Endothelial cell (in vitro differentiated cells): ENCODE measurements around the gene LILRA1. TPM values are rescaled to one million over a fixed set of nuclear protein-coding genes. Genes with fewer than 3 reads are reported as not detected.
"Not testable (repeated sequence)": the region's sequence is repeated elsewhere in the genome, so short reads cannot be mapped to it uniquely, and the experiment has no call there.

Experiments
- DNase-seq: peaks from one replicate; pipeline ENCODE4 v3.0.0; 2021; ENCODE audit warnings: low spot score
- H3K27ac Mint-ChIP-seq: one replicate; pipeline ENCODE4 v1.8.0; 2021; ENCODE audit warnings: mixed read lengths, inconsistent platforms; ENCODE audit not compliant: unreplicated experiment
- H3K27me3 Mint-ChIP-seq: one replicate; pipeline ENCODE4 v1.8.0; 2021; ENCODE audit warnings: mild to moderate bottlenecking, moderate library complexity, mixed read lengths, inconsistent platforms; ENCODE audit not compliant: unreplicated experiment
- H3K36me3 Mint-ChIP-seq: one replicate; pipeline ENCODE4 v1.8.0; 2021; ENCODE audit warnings: mild to moderate bottlenecking, low read depth, mixed read lengths, inconsistent platforms; ENCODE audit not compliant: unreplicated experiment
- H3K4me1 Mint-ChIP-seq: one replicate; pipeline ENCODE4 v1.8.0; 2021; ENCODE audit warnings: mild to moderate bottlenecking, mixed read lengths, inconsistent platforms; ENCODE audit not compliant: unreplicated experiment
- H3K4me3 Mint-ChIP-seq: one replicate; pipeline ENCODE4 v1.8.0; 2021; ENCODE audit warnings: mild to moderate bottlenecking, mixed read lengths, inconsistent platforms; ENCODE audit not compliant: unreplicated experiment
- H3K9me3 Mint-ChIP-seq: one replicate; pipeline ENCODE4 v1.8.0; 2021; ENCODE audit warnings: mixed read lengths, inconsistent platforms; ENCODE audit not compliant: unreplicated experiment
- CTCF ChIP-seq: fragments of 200-600 bp; sonication (generic); IDR thresholded peaks from one replicate; pipeline ENCODE4 v1.5.0; 2021; ENCODE audit warnings: antibody characterized with exemption; ENCODE audit not compliant: unreplicated experiment
- total RNA-seq: library from RNA; stranded (reverse); fragmentation: NEBNext Ultra II Directional; extraction: Animal tissue kit (Norgen Biotek cat#: 25700); gene quantifications from one replicate; pipeline ENCODE4 v1.2.1, GENCODE V29; 2021; ENCODE audit not compliant: unreplicated experiment

The LILRA1 gene
- total RNA-seq, 1 donor from 2014 or later: not detected

DNA sequence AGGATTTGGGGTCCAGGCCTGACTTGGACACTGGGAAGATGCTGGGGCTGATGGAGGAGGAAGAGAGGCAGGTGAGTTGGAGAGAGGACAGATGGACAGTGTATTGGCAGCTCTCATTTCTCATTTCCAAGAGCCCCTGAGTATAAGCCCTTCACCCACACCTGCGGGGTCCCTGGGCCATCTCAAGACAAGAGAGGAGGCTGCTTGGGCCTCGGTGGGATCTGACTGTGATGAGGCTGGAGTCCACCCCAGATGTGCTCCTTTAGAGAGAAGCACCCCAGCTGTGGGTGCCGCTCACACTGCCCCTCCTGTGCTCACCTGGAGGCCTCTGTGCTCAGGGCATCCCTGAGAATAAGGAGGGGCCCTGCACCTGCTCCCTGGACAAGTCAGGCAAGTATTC, 16.1 kb upstream of the LILRA1 start:
- H3K36me3 Mint-ChIP-seq: no peaks in the 10 kb centered on the region
- H3K4me3 Mint-ChIP-seq: no peak overlapping the region
- H3K4me1 Mint-ChIP-seq: no peaks in the 10 kb centered on the region
- no peak overlapping the region for H3K27ac Mint-ChIP-seq
- no peak for TF ChIP-seq CTCF
- peaks cover 15% of the 10 kb centered on the region for H3K27me3 Mint-ChIP-seq
- no peak for DNase-seq
- H3K9me3 Mint-ChIP-seq: peaks cover 32% of the 10 kb centered on the region

DNA sequence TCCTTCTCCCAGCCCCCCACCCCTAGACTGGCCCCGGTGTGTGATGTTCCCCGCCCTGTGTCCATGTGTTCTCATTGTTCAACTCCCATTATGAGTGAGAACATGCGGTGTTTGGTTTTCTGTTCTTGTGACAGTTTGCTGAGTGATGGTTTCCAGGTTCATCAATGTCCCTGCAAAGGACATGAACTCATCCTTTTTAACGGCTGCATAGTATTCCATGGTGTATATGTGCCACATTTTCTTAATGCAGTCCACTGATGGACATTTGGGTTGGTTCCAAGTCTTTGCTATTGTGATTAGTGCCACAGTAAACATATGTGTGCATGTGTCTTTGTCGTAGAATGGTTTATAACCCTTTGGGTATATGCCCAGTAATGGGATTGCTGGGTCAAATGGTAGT, 15.2 kb upstream of the LILRA1 start:
- DNase-seq: not testable (repeated sequence)

GRCh38 chr19:54586397-54586796, 7.0 kb upstream of the LILRA1 start:
- peaks cover 40% of the 10 kb centered on the region for H3K9me3 Mint-ChIP-seq
- peaks cover 10% of the 10 kb centered on the region for H3K36me3 Mint-ChIP-seq
- no peak for DNase-seq
- H3K27me3 Mint-ChIP-seq: peaks cover 2% of the 10 kb centered on the region
- no peak overlapping the region for H3K4me3 Mint-ChIP-seq
- no peaks in the 10 kb centered on the region for H3K4me1 Mint-ChIP-seq
- H3K27ac Mint-ChIP-seq: no peak overlapping the region
- TF ChIP-seq CTCF: no peak

More for the DNA sequence above, 15.2 kb upstream of the LILRA1 start:
- peaks cover 15% of the 10 kb centered on the region for H3K27me3 Mint-ChIP-seq
- H3K27ac Mint-ChIP-seq, H3K36me3 Mint-ChIP-seq, H3K4me1 Mint-ChIP-seq, H3K4me3 Mint-ChIP-seq: not testable (repeated sequence)
- peaks cover 38% of the 10 kb centered on the region for H3K9me3 Mint-ChIP-seq

GRCh38 chr19:54587026-54587425, 6.4 kb upstream of the LILRA1 start:
- H3K36me3 Mint-ChIP-seq: peaks cover 10% of the 10 kb centered on the region
- peaks cover 47% of the 10 kb centered on the region for H3K9me3 Mint-ChIP-seq
- no peak overlapping the region for H3K4me3 Mint-ChIP-seq
- H3K27ac Mint-ChIP-seq: no peak overlapping the region
- TF ChIP-seq CTCF: no peak
- DNase-seq: no peak
- peaks cover 2% of the 10 kb centered on the region for H3K27me3 Mint-ChIP-seq
- no peaks in the 10 kb centered on the region for H3K4me1 Mint-ChIP-seq

DNA sequence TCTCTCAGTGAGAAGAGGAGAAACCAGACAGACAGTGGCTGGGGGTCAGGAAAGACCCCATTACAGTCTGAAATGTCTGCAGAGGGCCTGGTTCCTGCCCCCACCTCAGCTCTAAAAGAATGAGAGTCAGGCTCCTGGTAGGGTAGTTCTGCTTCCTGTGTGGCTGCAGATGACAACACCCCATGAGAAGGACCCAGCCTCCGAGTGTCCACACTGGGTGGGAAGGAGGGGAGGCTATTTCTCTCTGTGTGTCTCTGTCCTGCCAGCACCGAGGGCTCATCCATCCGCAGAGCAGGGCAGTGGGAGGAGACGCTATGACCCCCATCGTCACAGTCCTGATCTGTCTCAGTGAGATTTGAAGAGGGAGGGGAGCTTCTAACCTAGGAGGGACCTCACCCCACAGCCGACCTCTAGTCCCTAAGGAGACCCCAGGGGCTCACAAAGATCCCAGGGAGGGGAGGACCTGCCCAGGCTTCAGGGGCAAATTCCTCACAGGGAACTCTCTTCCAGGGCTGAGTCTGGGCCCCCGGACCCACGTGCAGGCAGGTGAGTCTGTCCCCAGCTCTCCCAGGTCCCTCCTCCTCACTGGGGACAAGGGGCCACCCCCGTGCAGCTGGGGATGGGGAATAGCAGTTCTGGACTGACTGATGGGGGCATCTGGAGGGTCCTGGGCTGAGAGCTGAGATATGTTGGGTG, 647 bp downstream of the LILRA1 start:
- H3K36me3 Mint-ChIP-seq: peaks cover 20% of the 10 kb centered on the region
- not testable (repeated sequence) for H3K4me1 Mint-ChIP-seq, DNase-seq, H3K27me3 Mint-ChIP-seq, H3K4me3 Mint-ChIP-seq, H3K27ac Mint-ChIP-seq
- H3K9me3 Mint-ChIP-seq: peaks cover 36% of the 10 kb centered on the region

DNA sequence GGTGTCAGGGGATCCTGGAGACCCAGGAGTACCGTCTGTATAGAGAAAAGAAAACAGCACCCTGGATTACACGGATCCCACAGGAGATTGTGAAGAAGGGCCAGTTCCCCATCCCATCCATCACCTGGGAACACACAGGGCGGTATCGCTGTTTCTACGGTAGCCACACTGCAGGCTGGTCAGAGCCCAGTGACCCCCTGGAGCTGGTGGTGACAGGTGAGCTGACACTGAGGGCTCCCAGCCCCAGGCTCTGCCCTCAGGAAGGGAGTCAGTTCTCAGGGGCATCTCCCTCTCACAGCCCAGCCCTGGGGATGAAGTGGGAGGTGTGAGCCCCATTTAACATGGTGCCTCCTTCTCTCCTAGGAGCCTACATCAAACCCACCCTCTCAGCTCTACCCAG, 1.3 kb downstream of the LILRA1 start:
- Mint-ChIP-seq H3K4me1 (no peaks in the 10 kb centered on the region), H3K27me3 (peaks cover 10% of the 10 kb centered on the region), H3K27ac (no peak overlapping the region), H3K9me3 (peaks cover 36% of the 10 kb centered on the region), H3K4me3 (no peak overlapping the region), H3K36me3 (peaks cover 18% of the 10 kb centered on the region)
- DNase-seq: no peak
- no peak for TF ChIP-seq CTCF

GRCh38 chr19:54595680-54596436, 2.4 kb downstream of the LILRA1 start:
- peaks cover 30% of the 10 kb centered on the region for H3K9me3 Mint-ChIP-seq
- peaks cover 16% of the 10 kb centered on the region for H3K36me3 Mint-ChIP-seq
- H3K27ac Mint-ChIP-seq, DNase-seq, H3K4me1 Mint-ChIP-seq, H3K4me3 Mint-ChIP-seq: not testable (repeated sequence)
- peaks cover 13% of the 10 kb centered on the region for H3K27me3 Mint-ChIP-seq
